Heart left ventricle (tissue), 13 donors: ENCODE results near the gene IPP.

Experiments
- POLR2A ChIP-seq, 2 donors: fragments of 450-650 bp; IDR thresholded peaks; one replicate each; pipeline ENCODE4 v1.6.1; 2017; ENCODE audit warnings: antibody characterized with exemption in 2 of 2, mild to moderate bottlenecking in 2 of 2, moderate library complexity in 2 of 2
- TF ChIP-seq, protein P1 (sequence below), 12 donors: fragments of 200-600 bp; sonication (generic) in 4 of 12; IDR thresholded peaks; one replicate each; pipeline versions ENCODE4 v1.5.0 to v1.8.0; 2018 to 2022; ENCODE audit warnings: antibody characterized with exemption in 12 of 12, mild to moderate bottlenecking in 5 of 12
- donor health status: ischemic (EF 13 %, LVEDD 7.1; RV severe dilation, severe dysfunction).
- donor health status: DM: no; HTN: yes; CAD: no.
- donor health status: DM: no; HTN: no; CAD: no.
- donor health status: ischemic (EF 25% LVEDD 6.9; RV normal size, moderate dysfunction).
- donor health status: ischemic (EF 25% LVEDD 5.7; RV mildly dilated, moderate dysfunction).
- donor health status: ischemic (EF 35%, LVEDD 5.7; RV mildly dilated, moderate dysfunction).
- donor health status: nonischemic (EF 11% LVEDD 7.7; RV severe dilation, severe dysfunction).
- donor health status: DM: yes; HTN: yes; CAD: no.
- donor health status: PGD.
- donor health status: ischemic (EF 29% LVEDD 5.4; RV normal size, mild dysfunction).
- donor health status: nonischemic (EF 23%, LVEDD 6.1; RV moderate dilation, normal function).

GRCh38 chr1:45755697-45756096 is 5.2 kb upstream of the IPP start:
- TF ChIP-seq, protein P1, sequence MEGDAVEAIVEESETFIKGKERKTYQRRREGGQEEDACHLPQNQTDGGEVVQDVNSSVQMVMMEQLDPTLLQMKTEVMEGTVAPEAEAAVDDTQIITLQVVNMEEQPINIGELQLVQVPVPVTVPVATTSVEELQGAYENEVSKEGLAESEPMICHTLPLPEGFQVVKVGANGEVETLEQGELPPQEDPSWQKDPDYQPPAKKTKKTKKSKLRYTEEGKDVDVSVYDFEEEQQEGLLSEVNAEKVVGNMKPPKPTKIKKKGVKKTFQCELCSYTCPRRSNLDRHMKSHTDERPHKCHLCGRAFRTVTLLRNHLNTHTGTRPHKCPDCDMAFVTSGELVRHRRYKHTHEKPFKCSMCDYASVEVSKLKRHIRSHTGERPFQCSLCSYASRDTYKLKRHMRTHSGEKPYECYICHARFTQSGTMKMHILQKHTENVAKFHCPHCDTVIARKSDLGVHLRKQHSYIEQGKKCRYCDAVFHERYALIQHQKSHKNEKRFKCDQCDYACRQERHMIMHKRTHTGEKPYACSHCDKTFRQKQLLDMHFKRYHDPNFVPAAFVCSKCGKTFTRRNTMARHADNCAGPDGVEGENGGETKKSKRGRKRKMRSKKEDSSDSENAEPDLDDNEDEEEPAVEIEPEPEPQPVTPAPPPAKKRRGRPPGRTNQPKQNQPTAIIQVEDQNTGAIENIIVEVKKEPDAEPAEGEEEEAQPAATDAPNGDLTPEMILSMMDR (IDR thresholded peaks at IDR 0.05) = no peak
- no peak for TF ChIP-seq POLR2A (IDR thresholded peaks at IDR 0.05)
